ENCODE data around the gene GPATCH8. TPM values are rescaled to one million over a fixed set of nuclear protein-coding genes. Genes with fewer than 3 reads are reported as not detected.

Gene GPATCH8
- total and polyA plus RNA-seq, 9 of the 15 experiments (the other 6 are each of a cell fraction or from before 2014, with no cell fraction given): 10.6 to 29.6 (median 13.2) TPM

- TF ChIP-seq CBFA2T2 (conservative IDR thresholded peaks at IDR 0.05): no peak
- TF ChIP-seq CREBBP (IDR thresholded peaks at IDR 0.05; ENCODE audit: low read depth, low read length): no peak
- no peak for TF ChIP-seq ZNF696 (CRISPR knock-in tag; conservative IDR thresholded peaks at IDR 0.05)
- TF ChIP-seq MCM7 (IDR thresholded peaks at IDR 0.05): no peak
- no peak for TF ChIP-seq ZBTB8A (IDR thresholded peaks at IDR 0.05; ENCODE audit: partially characterized antibody)
- no peak for TF ChIP-seq FOXO4 (CRISPR knock-in tag; IDR thresholded peaks at IDR 0.05)
- 0 out of 2 replicates have a peak, but pooled peaks have one; percentile 26 for TF ChIP-seq THRB (CRISPR knock-in tag; conservative IDR thresholded peaks at IDR 0.05)
- peak; percentile 87 for TF ChIP-seq ZNF175 (CRISPR knock-in tag; IDR thresholded peaks at IDR 0.05; ENCODE audit: low read depth)
- TF ChIP-seq ATF1 (CRISPR knock-in tag; IDR thresholded peaks at IDR 0.05): no peak
- peak; percentile 66; the same call in 1 of the 2 replicates for TF ChIP-seq ATF1 (tag; IDR thresholded peaks at IDR 0.05)
- no peak for TF ChIP-seq CLOCK (CRISPR knock-in tag; IDR thresholded peaks at IDR 0.05; ENCODE audit: borderline replicate concordance)
- no peak for TF ChIP-seq ZNF146 (CRISPR knock-in tag; IDR thresholded peaks at IDR 0.05; ENCODE audit: unreplicated experiment)
- no peak for TF ChIP-seq NR0B1 (IDR thresholded peaks at IDR 0.05; ENCODE audit: partially characterized antibody)
- no peak for TF ChIP-seq SRSF9 (IDR thresholded peaks at IDR 0.05; ENCODE audit: borderline replicate concordance, low read depth, low read length)
- peak; percentile 35; the same call in 1 of the 2 replicates for TF ChIP-seq ZNF24 (IDR thresholded peaks at IDR 0.05)
- TF ChIP-seq SUPT5H (IDR thresholded peaks at IDR 0.05): peak; percentile 85
- TF ChIP-seq NCOA4 (IDR thresholded peaks at IDR 0.05; ENCODE audit: partially characterized antibody): no peak
- no peak for TF ChIP-seq KHSRP (IDR thresholded peaks at IDR 0.05)
- no peak for TF ChIP-seq ZSCAN32 (CRISPR knock-in tag; IDR thresholded peaks at IDR 0.05)
- no peak for TF ChIP-seq JUN (IDR thresholded peaks at IDR 0.05; ENCODE audit: borderline replicate concordance, low read depth, low read length)
- no peak for TF ChIP-seq JUN (CRISPR knock-in tag; IDR thresholded peaks at IDR 0.05; ENCODE audit: borderline replicate concordance)
- no peak for TF ChIP-seq ZNF445 (CRISPR knock-in tag; IDR thresholded peaks at IDR 0.05; ENCODE audit: low read depth)
Observed at GRCh38 chr17:44503147-44504029, at the start of gene GPATCH8 (continued).

Data from K562 (cell line).